GM19324 (cell line): ENCODE results near the gene SIGLEC11.
A peak's percentile ranks its signal among the peaks of the same experiment; 100 is the strongest.
"Not testable (repeated sequence)": the region's sequence is repeated elsewhere in the genome, so short reads cannot be mapped to it uniquely, and the experiment has no call there.

Source experiments
- ATAC-seq: cut with Tn5 transposase; IDR thresholded peaks from one replicate; pipeline ENCODE4 v1.9.1; 2021; ENCODE audit warnings: mild to moderate bottlenecking, moderate library complexity; ENCODE audit not compliant: unreplicated experiment, low FRiP score

SIGLEC11 gene

GRCh38 chr19:49929121-49929610 lies 31.8 kb downstream of the SIGLEC11 start, which contains the start of the genes ATF5 and NUP62:
TSS of gene ATF5 (plus strand) at chr19:49929205. CDS start at chr19:49930851, 1,646 bp downstream.
TSS of gene NUP62 (minus strand) at chr19:49929504. CDS start at chr19:49909807, 19,697 bp downstream.
- peak; percentile 66 for ATAC-seq

GRCh38 chr19:49927526-49928264 lies 33.3 kb downstream of the SIGLEC11 start:
- no peak for ATAC-seq

- no peak for ATAC-seq
Observed at GRCh38 chr19:49926515-49926914, 34.5 kb downstream of the SIGLEC11 start.

- ATAC-seq, result no peak
Observed at GRCh38 chr19:49925486-49925885, 35.5 kb downstream of the SIGLEC11 start.

GRCh38 chr19:49924881-49925210 lies 36.1 kb downstream of the SIGLEC11 start:
- ATAC-seq, result not testable (repeated sequence)

- ATAC-seq, result no peak
Observed at GRCh38 chr19:49924004-49924880, 36.7 kb downstream of the SIGLEC11 start.

GRCh38 chr19:49923055-49924003 lies 37.6 kb downstream of the SIGLEC11 start:
- no peak for ATAC-seq

GRCh38 chr19:49921871-49922795 lies 38.8 kb downstream of the SIGLEC11 start:
- no peak for ATAC-seq

GRCh38 chr19:49920624-49921363 lies 40.2 kb downstream of the SIGLEC11 start:
- no peak for ATAC-seq

GRCh38 chr19:49918089-49918488 lies 42.9 kb downstream of the SIGLEC11 start:
- no peak for ATAC-seq

- no peak for ATAC-seq
Observed at GRCh38 chr19:49916839-49917733, 43.9 kb downstream of the SIGLEC11 start.

- no peak for ATAC-seq
Observed at GRCh38 chr19:49915271-49915670, 45.7 kb downstream of the SIGLEC11 start.

GRCh38 chr19:49913720-49914119 lies 47.3 kb downstream of the SIGLEC11 start:
- no peak for ATAC-seq

- no peak for ATAC-seq
Observed at GRCh38 chr19:49912965-49913685, 47.8 kb downstream of the SIGLEC11 start.

GRCh38 chr19:49911381-49912145 lies 49.4 kb downstream of the SIGLEC11 start:
- no peak for ATAC-seq

GRCh38 chr19:49910179-49910578 lies 50.8 kb downstream of the SIGLEC11 start:
- no peak for ATAC-seq
